Fibroblast of peridontal ligament (primary cell): ENCODE data around the gene ORM1.

Experiments
- DNase-seq: peaks from one replicate; pipeline ENCODE4 v3.0.0-alpha.2; 2010; ENCODE audit errors: extremely low read depth

The ORM1 gene

GRCh38 chr9:114287763-114288192 is 35.1 kb upstream of the ORM1 start:
- DNase-seq, result no peak

GRCh38 chr9:114288193-114289091 is 34.5 kb upstream of the ORM1 start:
- peak; percentile 41 for DNase-seq

- DNase-seq, result no peak
These were observed 33.8 kb upstream of the ORM1 start for GRCh38 chr9:114289106-114289505.

- DNase-seq, result no peak
These were observed 33.1 kb upstream of the ORM1 start for GRCh38 chr9:114289571-114290481.

GRCh38 chr9:114290561-114290986 is 32.3 kb upstream of the ORM1 start:
- DNase-seq, result no peak

- DNase-seq, result peak; percentile 76
These were observed 31.8 kb upstream of the ORM1 start for GRCh38 chr9:114291064-114291474.

GRCh38 chr9:114291886-114292590 is 30.9 kb upstream of the ORM1 start:
- DNase-seq, result no peak

GRCh38 chr9:114294664-114295063 is 28.2 kb upstream of the ORM1 start:
- no peak for DNase-seq

- no peak for DNase-seq
These were observed 26.6 kb upstream of the ORM1 start for GRCh38 chr9:114296338-114296737.

GRCh38 chr9:114299286-114300152 is 23.4 kb upstream of the ORM1 start:
- DNase-seq, result no peak

- no peak for DNase-seq
These were observed 22.6 kb upstream of the ORM1 start for GRCh38 chr9:114300153-114300845.

GRCh38 chr9:114300846-114301797 is 21.8 kb upstream of the ORM1 start:
- no peak for DNase-seq

- no peak for DNase-seq
These were observed 20.9 kb upstream of the ORM1 start for GRCh38 chr9:114301798-114302565.

- no peak for DNase-seq
These were observed 20.2 kb upstream of the ORM1 start for GRCh38 chr9:114302727-114303126.

- DNase-seq, result no peak
These were observed 19.3 kb upstream of the ORM1 start for GRCh38 chr9:114303571-114303970.

GRCh38 chr9:114303977-114304376 is 18.9 kb upstream of the ORM1 start:
- no peak for DNase-seq

- DNase-seq, result no peak
These were observed 18.3 kb upstream of the ORM1 start for GRCh38 chr9:114304416-114305188.

GRCh38 chr9:114307899-114308267 is 15.0 kb upstream of the ORM1 start:
- DNase-seq, result peak; percentile 68
